Activated gamma-delta T cell treated with anti-CD3 and anti-CD28 coated beads, Interleukin-2, amount 50 U/mL, for 16 hours (primary cell): ENCODE results near the gene VSNL1.

Experiments
- DNase-seq: peaks from one replicate; pipeline ENCODE4 v3.0.0-alpha.2; 2020; ENCODE audit warnings: low read depth

The VSNL1 gene

DNA sequence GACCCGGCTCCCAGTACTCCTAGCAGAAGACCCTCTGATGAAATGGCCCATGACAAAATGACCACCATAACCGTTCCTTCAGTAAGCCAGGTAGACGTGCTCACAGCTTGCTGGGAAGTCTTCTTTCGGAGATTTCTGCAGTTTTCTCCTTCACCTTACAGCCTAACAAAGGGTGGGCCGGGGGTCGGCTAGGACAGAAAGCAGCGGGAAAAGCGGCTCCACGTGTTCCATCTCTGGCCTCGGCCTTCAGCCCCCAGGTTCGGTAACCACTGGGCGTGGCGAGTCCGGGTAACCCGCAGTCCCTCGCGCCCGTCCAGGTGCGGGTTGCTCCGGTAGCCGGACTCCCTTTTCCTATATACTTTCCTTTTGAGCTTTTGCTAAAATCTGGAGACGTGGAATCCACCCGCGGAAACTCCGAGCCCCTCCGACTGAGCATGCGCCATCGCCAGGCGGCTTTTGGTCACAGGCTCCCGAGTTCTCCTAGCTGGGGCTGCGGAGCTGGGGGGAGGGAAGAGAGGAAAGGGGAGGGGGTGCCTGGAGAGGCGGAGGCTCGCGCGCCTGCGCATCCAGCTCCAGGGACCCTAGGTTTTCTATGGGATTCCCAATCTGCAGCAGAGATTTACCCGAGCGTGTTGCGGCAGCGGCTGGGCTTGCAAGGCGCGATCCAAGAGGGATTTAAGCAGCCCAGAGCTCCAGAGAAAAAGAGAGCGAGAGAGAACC is at the start of gene VSNL1:
Gene VSNL1 (plus strand): TSS at position 604 of the 720 bp plus-strand sequence. CDS start 51,379 bp downstream, outside the sequence.
- DNase-seq, result no peak

DNA sequence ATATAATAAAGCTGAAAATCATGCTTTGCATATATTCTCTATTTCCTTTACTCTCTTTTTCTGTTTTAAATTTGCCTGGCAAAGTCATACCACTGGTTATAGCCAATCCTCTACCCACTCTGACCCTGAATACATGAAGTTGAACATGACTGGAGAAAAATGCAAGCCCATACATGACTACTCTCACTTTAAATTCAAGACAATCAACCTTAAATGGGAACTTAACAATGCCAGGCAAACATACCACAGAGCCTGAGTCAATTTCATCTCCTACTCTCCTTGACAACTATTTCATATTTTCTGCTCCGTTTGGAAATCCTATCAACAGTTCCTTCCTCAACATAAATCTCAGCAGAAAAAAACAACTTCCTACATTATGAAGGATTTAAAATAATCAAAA is 44.9 kb upstream of the VSNL1 start:
- no peak for DNase-seq

GRCh38 chr2:17497718-17498117 is 42.8 kb upstream of the VSNL1 start:
- no peak for DNase-seq

GRCh38 chr2:17506736-17507616 is 33.5 kb upstream of the VSNL1 start:
- DNase-seq, result no peak

DNA sequence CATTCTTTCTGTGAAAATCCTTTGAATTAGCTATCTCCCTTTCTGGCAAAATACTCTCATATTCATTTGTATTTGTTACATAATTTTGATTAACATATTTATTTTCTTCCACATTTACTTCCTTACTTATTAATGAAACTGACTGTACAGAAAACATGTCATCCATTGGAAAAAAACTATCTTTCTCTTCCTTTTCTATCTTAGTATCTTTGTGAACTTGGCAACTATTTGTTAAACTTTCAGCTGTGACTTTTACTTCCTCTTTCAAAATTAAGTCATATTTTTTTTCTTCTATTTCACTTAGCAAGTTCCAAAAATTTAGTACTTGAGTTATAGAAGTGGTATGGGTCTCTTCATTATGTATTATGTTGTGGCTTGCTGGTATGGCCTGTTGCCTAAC is 24.8 kb upstream of the VSNL1 start:
- no peak for DNase-seq

DNA sequence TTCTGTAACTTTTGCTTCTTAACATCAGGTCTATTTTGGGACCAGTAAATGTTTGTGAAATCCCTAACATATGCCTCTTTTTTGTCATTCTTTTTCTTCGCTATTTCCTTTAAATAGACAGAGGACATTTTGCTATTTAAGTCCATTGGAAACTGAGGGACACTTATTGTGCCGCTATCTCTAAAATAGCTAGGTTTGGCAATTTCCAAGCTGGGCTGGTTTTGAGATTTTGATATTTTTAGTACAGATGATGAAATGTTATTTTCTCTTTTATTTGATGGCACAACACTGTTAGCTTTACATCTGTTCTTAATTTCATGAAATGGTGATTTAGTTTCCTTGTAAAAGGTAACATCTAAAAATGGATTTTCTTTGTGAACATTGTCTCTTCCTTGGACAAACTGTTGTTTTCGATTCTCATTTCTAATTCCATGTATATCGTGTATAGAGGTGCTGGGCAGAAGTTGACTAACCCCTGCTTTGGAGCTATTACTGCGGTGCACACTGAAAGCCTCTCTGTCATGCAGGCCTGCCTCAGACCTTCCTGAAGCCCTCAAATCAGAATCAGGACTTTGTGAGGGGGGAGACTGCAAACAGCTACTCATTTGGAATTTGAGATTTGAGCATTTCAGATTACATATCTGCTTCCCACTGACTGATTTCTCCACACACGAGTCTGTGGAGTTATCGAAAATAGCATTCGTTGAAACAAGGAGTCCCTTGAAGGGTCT is 22.9 kb upstream of the VSNL1 start:
- no peak for DNase-seq

DNA sequence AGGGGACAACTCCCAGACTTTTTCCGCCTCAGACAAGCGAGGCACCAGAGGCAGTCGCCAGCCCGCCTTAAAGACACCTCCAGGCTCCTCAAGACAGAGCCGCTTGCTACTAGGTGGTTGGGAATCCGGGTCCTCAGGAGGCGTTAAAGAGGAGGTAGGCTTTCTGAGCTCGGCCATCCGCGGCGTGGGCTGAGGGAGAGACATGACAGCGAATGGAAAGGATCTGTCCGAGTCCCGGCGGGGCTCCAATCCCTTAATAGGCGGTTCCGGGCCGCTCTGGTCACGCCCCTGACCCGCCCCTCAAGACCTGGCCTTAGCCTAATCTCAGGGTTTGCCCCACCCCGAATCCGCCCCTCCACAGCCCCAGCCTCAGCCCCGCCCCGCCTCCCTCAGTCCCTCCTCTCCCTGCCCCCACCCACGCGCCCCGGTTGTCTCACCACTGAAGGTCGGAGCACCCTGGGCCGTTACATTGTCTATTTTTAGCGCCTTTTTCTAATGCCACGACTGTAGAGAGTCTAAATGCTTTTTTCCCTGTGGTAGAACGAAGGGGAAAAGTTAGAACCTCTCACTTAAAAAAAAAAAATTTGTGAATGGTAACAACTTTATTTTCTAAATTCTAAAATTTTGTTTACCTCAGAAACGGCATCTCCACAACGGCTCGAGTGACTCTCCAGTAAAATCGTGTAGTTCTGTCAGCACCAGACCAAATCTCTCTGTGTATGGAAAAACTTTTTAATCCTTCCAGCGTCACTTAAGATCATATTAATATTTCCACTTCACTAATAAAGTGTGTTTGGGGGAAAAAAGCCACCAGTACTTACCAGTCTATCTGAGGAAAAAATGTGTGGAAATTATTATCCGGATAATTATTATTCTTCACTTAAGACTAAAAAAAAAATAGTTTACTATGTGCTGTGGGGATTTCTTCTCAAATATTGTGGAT is 22.0 kb upstream of the VSNL1 start, which contains the start of gene RAD51AP2:
Gene RAD51AP2 (minus strand): TSS at position 229 of the 943 bp plus-strand sequence. CDS start 25 bp downstream, at position 204.
- no peak for DNase-seq

DNA sequence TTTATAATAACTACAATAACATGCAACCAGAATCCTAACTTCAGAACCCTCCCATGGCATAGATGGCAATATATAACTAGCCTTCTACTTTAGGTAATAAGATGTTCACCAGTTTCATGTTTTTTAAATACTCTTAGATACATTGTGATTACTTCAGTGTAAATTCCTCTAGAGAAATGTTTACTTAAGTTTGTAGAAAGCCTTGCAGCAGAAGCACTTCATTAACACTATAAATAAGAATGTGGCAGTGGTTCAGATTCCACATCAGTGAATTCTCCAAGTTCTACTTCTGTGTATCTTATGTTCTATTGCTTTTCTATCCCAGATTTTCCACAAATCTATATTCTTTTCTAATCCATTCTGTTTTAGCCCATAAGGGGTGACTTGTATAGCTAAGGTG is 21.0 kb upstream of the VSNL1 start:
- no peak for DNase-seq

DNA sequence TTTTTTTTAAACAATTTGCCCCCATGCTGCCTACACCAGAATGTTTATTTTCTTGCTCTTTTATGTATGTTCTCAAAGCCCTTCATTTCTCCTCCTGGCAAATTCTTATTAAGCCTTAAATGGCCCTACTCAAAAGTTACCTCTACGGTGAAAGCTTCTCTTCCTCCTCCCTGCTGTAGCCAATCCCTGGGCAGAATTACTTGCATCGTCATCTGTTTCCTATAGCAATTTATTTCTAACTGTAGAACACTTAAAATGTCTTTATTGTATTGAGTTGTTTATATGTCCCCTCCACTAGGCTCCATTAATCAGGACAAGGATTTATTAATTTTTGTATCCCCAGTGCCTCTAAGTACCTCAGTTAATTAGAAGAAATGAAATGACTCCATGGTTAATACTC is 19.7 kb upstream of the VSNL1 start:
- DNase-seq, result no peak

GRCh38 chr2:17521621-17522020 is 18.9 kb upstream of the VSNL1 start:
- DNase-seq, result no peak

DNA sequence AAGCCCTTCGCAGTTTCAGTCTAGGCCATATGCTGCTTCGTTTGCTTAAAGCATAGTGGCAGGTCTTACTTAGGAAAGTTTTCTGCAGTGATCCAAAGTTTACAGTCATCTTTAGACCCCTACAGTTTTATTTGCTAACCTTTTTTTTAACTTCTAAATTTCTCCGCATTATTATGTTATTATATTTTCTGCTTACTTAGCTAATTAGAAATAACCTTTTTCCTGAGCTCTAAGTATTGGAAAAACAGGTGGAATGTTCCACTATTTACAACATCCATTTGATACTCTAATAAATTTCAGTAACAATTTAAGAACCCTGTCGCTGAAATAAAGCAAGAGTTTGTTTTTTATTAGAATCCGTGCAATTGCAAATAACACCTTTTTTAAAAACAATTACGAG is 18.2 kb upstream of the VSNL1 start:
- no peak for DNase-seq

DNA sequence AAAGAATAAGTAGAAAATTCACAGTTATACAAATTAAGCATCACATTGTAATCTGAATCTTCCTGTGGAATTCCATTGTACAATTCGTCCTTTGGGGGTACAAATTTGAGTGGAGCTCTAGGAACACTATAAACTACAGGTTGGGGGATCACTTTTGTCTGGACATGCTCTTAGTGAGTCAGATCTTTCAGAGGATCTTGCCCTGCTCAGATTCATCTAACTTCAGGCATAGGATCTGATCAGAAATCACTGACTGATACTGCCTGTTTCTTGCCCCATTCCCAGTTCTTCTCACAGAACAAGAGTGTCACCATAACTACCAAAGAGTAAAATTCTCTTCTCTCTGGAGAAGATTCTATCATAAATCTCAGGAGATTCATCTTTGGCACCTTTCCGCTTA is 10.7 kb upstream of the VSNL1 start:
- no peak for DNase-seq

- DNase-seq, result no peak
These were observed 7.0 kb upstream of the VSNL1 start for GRCh38 chr2:17533546-17533945.

- DNase-seq, result no peak
These were observed 4.1 kb upstream of the VSNL1 start for GRCh38 chr2:17536416-17536815.

GRCh38 chr2:17538022-17538843 is 2.3 kb upstream of the VSNL1 start:
- no peak for DNase-seq

DNA sequence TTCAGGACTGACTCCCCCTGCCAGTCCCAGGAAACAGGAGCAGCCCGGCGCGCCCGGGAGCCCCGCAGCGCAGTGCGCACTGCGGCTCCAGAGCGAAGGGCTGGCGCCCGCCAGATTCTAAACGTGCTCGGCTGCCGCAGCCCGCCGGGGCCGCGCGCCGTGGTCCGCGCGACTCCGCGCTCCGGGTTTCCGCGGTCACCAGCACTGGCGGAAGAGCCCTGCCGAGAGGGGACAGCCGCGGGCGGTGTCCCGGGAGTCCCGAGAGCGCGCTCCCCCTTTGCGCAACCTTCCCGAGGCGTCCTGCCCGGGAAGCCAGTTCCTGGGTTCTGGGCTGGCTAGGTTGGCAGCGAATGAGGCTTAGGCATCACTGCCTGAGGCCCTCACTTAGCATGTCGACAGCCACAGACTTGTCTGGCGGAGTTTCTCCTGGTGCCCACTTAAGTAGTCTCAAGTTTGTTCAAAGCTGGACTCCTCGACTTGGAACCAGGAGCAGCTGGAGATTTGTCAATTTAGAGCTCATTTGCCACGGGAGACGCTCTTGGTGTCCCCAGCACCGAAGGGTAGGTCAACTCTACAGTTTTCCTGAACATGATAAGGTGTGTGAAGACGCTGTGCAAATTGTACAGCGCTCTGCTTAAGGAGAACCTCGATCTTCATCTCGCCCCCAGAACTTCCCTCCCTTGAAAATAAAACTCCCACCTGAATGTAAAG is 1.5 kb upstream of the VSNL1 start:
- DNase-seq, result no peak

GRCh38 chr2:17539611-17540092 is 844 bp upstream of the VSNL1 start:
- no peak for DNase-seq

DNA sequence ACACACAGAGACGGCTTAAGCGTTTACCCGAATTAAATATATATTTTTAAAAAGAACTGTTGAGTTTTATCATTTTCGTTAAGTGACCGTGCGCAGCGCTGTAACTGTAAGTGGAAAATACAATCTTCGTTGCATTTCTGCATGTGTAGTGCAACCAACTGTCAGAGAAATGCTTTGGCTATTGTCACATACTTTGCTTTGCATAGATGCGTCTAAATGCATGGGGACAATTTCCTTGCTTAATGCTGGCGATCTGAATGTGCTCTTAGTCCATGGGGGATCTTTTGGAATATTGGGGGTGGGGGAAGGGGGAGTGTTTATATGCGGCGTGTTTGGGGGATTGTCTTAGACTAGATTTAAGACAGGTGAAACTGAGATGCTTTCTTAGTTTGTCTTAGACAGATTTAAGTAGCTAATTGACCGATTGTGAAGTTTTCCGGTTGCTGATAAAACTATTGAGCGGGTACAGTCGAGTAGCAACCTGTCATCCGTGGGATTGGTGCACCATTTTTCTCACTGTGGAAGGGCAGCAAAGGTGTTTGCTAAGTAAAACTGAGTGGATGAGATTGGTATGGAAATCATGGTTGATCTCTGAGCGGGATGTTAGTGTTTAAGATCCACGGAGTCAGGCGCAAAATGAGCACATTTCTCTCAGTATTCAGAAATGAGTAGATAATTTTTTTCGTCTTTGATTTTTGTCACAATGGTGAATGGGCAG is 476 bp downstream of the VSNL1 start:
- no peak for DNase-seq

- no peak for DNase-seq
These were observed 1.0 kb downstream of the VSNL1 start for GRCh38 chr2:17541531-17541950.
